Spleen (tissue), 11 donors: ENCODE results near the gene ASNS. TPM values are rescaled to one million over a fixed set of nuclear protein-coding genes. Genes with fewer than 3 reads are reported as not detected.

Experiments used
- DNase-seq: peaks from one replicate; pipeline ENCODE4 v3.0.0-alpha.2; 2020
- H3K27ac ChIP-seq, 8 donors: fragments of 200-600 bp; sonication (generic) in 7 of 8; 1 replicate in 4 of 8; 2 replicates in 4 of 8; pipeline versions ENCODE4 v1.5.0 to v1.8.0; 2016 to 2021; ENCODE audit warnings: inconsistent platforms in 4 of 8, mild to moderate bottlenecking in 4 of 8, moderate library complexity in 1 of 8
- H3K27me3 ChIP-seq, 7 donors: fragments of 200-600 bp; sonication (generic) in 6 of 7; replicated peaks in 1 of 7; 1 replicate in 4 of 7; 2 replicates in 3 of 7; pipeline versions ENCODE4 v1.5.0 to v1.8.0; 2016 to 2021; ENCODE audit warnings: inconsistent platforms in 3 of 7, mild to moderate bottlenecking in 1 of 7
- H3K36me3 ChIP-seq, 6 donors: fragments of 200-600 bp; sonication (generic) in 5 of 6; 1 replicate in 4 of 6; 2 replicates in 2 of 6; pipeline versions ENCODE4 v1.5.0 to v1.8.0; 2016 to 2021; ENCODE audit warnings: inconsistent platforms in 2 of 6
- H3K4me1 ChIP-seq, 6 donors: fragments of 200-600 bp; sonication (generic) in 5 of 6; 1 replicate in 3 of 6; 2 replicates in 3 of 6; pipeline versions ENCODE4 v1.5.0 to v1.8.0; 2016 to 2021; ENCODE audit warnings: inconsistent platforms in 3 of 6
- H3K4me3 ChIP-seq, 8 donors: fragments of 200-600 bp; sonication (generic) in 7 of 8; 1 replicate in 4 of 8; 2 replicates in 4 of 8; pipeline versions ENCODE4 v1.5.0 to v1.8.0; 2016 to 2021; ENCODE audit warnings: inconsistent platforms in 4 of 8, mild to moderate bottlenecking in 4 of 8, moderate library complexity in 2 of 8
- H3K9me3 ChIP-seq, 8 donors: fragments of 200-600 bp; sonication (generic) in 7 of 8; 1 replicate in 4 of 8; 2 replicates in 4 of 8; pipeline versions ENCODE4 v1.5.0 to v1.8.0; 2016 to 2021; ENCODE audit warnings: inconsistent platforms in 4 of 8
- POLR2A ChIP-seq, 3 donors: fragments of 450-650 bp; IDR thresholded peaks; one replicate each; pipeline ENCODE4 v1.5.1; 2017; ENCODE audit warnings: antibody characterized with exemption in 3 of 3, mild to moderate bottlenecking in 1 of 3
- POLR2AphosphoS5 ChIP-seq, 3 donors: sonication (generic); formaldehyde crosslinking; IDR thresholded peaks; one replicate each; pipeline ENCODE4 v1.5.1; 2017; ENCODE audit warnings: antibody characterized with exemption in 3 of 3
- WGBS, 5 donors: extraction: QIAGEN DNeasy Blood & Tissue Kit in 3 of 5; methylation state at CpG; one replicate each; pipeline versions ENCODE4 v1.1.5 to v1.1.7; 2013 to 2018; 5-methylcytosine and 5-hydroxymethylcytosine counted together
- intact Hi-C: fragments of 100-400 bp; cut with DNase I; formaldehyde crosslinking; loops from one replicate; pipeline ENCODE4 v1.15.0; 2023; ENCODE audit warnings: low total_unique reads
- polyA plus RNA-seq, 3 donors: library from polyadenylated mRNA; stranded (reverse); fragments of 200-250 nt; gene quantifications; one replicate each; pipeline ENCODE4 v1.2.1, GENCODE V29; 2013
- total RNA-seq, 7 donors: library from RNA; depleted of rRNA in 3 of 7; stranded (reverse); fragments of >200 nt in 3 of 7; fragmentation: NEBNext Ultra II Directional in 4 of 7; extraction: Animal tissue kit (Norgen Biotek cat#: 25700) in 4 of 7; gene quantifications; one replicate each; pipeline versions ENCODE4 v1.1.0 to v1.2.1, GENCODE V29; 2016 to 2021
- TF ChIP-seq, protein P1 (sequence below), 11 experiments: fragments of 200-600 bp in 7 of 11; fragments of 450-650 bp in 4 of 11; sonication (generic) in 4 of 11; IDR thresholded peaks in 8 of 11; conservative IDR thresholded peaks in 3 of 11; 1 replicate in 7 of 11; 2 replicates in 4 of 11; pipeline versions ENCODE4 v1.4.0 to v1.8.0; 2016 to 2021; ENCODE audit warnings: antibody characterized with exemption in 11 of 11, inconsistent platforms in 4 of 11, mild to moderate bottlenecking in 1 of 11
- donor health status: healthy with polysubstance abuse.
- donor health status: DM: no; HTN: no; CAD: no; lungs with moderate emphysema.
- donor health status: DM: no; HTN: no; CAD: no.
- donor health status: Bipolar disorder and iron deficiency.
- donor health status: healthy.
- donor health status: DM: no; HTN: no; CAD: no.
- donor health status: DM: yes; HTN: yes; CAD: no.

Gene ASNS
- total and polyA plus RNA-seq, 10 donors, result 10.9 to 82.7 (median 24.4) TPM

DNA sequence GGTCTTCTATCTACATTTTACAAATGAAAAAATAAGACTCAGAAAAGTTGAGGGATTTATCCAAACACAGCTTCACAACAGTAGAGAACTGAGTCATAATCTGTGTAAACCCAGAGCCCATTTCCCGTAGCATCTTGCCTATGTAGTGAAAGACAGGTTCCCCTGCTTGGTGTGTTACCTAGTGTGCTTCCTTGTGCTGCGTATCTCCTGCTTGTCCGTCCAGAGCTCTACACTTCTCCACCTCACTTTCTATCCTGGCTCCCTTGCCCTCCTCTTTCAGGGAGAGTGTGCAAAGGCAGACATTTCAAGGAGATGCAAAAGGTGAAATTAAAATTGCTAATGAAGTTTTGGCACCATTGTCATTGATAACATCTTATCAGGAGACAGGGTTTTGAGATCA lies 1.4 kb upstream of the ASNS start:
- no peaks in the 10 kb centered on the region for H3K9me3 ChIP-seq
- H3K36me3 ChIP-seq, result peaks cover 0 to 9% (median 1%) of the 10 kb centered on the region in 6 donors
- no peak overlapping the region for H3K27ac ChIP-seq
- intact Hi-C loops, result no loop called here
- DNase-seq, result no peak
- WGBS, 5 donors, result 84 to 91% (median 88%) methylated on average over 3 of the region's 3 CpGs
- no peak overlapping the region for H3K4me3 ChIP-seq
- no peaks in the 10 kb centered on the region for H3K27me3 ChIP-seq
- H3K4me1 ChIP-seq, result peaks cover 0 to 25% (median 15%) of the 10 kb centered on the region in 6 donors
- TF ChIP-seq, protein P1, sequence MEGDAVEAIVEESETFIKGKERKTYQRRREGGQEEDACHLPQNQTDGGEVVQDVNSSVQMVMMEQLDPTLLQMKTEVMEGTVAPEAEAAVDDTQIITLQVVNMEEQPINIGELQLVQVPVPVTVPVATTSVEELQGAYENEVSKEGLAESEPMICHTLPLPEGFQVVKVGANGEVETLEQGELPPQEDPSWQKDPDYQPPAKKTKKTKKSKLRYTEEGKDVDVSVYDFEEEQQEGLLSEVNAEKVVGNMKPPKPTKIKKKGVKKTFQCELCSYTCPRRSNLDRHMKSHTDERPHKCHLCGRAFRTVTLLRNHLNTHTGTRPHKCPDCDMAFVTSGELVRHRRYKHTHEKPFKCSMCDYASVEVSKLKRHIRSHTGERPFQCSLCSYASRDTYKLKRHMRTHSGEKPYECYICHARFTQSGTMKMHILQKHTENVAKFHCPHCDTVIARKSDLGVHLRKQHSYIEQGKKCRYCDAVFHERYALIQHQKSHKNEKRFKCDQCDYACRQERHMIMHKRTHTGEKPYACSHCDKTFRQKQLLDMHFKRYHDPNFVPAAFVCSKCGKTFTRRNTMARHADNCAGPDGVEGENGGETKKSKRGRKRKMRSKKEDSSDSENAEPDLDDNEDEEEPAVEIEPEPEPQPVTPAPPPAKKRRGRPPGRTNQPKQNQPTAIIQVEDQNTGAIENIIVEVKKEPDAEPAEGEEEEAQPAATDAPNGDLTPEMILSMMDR (IDR thresholded peaks at IDR 0.05 in 8 of 11, conservative IDR thresholded peaks at IDR 0.05 in 3 of 11), result no peak
- no peak for TF ChIP-seq POLR2AphosphoS5 (IDR thresholded peaks at IDR 0.05)
- TF ChIP-seq POLR2A (IDR thresholded peaks at IDR 0.05), result no peak

DNA sequence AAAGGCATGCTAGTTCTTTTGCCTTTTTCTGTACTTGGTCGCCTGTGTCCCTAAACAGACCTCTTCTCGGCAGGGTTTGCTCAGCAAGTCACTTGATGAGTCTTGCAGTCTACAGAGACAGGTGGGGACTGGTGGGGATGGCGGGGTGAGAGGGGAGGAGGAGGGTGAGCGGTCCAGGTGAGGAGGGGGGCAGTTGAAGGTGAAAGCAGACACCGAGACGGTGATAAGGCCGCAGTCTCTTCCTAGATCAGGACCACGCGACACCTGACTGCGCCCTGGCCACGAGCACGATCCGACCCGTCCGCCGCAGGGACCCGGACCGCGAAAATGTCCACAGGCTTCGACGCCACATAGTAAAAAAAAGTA lies 566 bp downstream of the ASNS start:
- DNase-seq, result no peak
- H3K27ac ChIP-seq, result peak overlapping the region; percentile 48 to 93 (median 84)
- H3K27me3 ChIP-seq, result no peaks in the 10 kb centered on the region
- WGBS, 5 donors, result 4 to 7% (median 4%) methylated on average over 21 of the region's 21 CpGs
- no peaks in the 10 kb centered on the region for H3K9me3 ChIP-seq
- peak overlapping the region; percentile 43 to 90 (median 68) for H3K4me3 ChIP-seq
- peaks cover 0 to 29% (median 8%) of the 10 kb centered on the region in 6 donors for H3K36me3 ChIP-seq
- TF ChIP-seq POLR2A (IDR thresholded peaks at IDR 0.05) (no peak), POLR2AphosphoS5 (IDR thresholded peaks at IDR 0.05) (no peak)
- TF ChIP-seq, protein P1 (IDR thresholded peaks at IDR 0.05 in 8 of 11, conservative IDR thresholded peaks at IDR 0.05 in 3 of 11), result no peak
- H3K4me1 ChIP-seq, result peaks cover 0 to 25% (median 15%) of the 10 kb centered on the region in 6 donors
- intact Hi-C loops, result no loop called here

DNA sequence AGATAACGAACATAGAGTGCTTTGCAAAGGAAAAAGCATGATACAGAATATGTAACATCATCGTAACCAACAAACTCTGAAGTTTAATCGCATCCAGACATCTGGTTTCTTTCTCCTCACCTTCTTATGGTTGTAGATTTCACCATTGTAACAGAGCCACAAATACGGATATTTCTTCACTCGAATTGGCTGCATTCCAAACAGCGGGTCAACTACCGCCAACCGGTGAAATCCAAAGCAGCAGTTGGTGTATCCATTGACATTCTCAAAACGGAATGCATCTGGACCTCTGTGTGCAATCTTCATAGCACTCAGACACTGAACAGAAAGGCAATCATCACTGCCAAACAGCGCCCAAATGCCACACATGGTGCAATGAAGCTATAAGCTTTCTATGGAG lies 3.4 kb downstream of the ASNS start:
- no peak for DNase-seq
- H3K4me3 ChIP-seq, result no peak overlapping the region
- 71 to 93% (median 82%) methylated on average over 10 of the region's 10 CpGs for WGBS, 5 donors

DNA sequence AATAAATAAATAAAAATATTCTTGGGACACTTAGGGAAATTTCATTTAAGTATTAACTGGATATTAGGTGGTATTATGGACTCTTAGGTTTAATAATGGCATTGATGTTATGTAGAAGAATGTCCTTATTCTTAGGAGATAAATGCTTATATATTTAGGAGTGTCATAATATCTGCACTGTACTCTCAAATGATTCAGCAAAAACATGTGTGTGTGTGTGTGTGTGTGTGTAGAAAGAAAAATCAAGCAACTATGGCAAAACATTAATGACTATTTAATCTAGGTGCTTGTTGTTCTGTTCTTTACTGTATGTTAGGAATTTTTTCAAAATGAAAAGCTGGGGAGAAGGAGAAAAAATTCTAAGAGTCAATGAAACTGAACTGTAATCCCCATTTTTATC lies 3.9 kb downstream of the ASNS start:
- Histone ChIP-seq H3K4me3 (no peak overlapping the region), H3K27ac (no peak overlapping the region), H3K36me3 (peaks cover 0 to 51% (median 12%) of the 10 kb centered on the region in 6 donors), H3K9me3 (no peaks in the 10 kb centered on the region), H3K4me1 (peaks cover 0 to 25% (median 15%) of the 10 kb centered on the region in 6 donors), H3K27me3 (no peaks in the 10 kb centered on the region)
- TF ChIP-seq, protein P1 (IDR thresholded peaks at IDR 0.05 in 8 of 11, conservative IDR thresholded peaks at IDR 0.05 in 3 of 11), result no peak
- TF ChIP-seq POLR2AphosphoS5 (IDR thresholded peaks at IDR 0.05), result no peak
- TF ChIP-seq POLR2A (IDR thresholded peaks at IDR 0.05), result no peak
- intact Hi-C loops, result no loop called here
- DNase-seq, result no peak

More for the DNA sequence above, 3.4 kb downstream of the ASNS start:
- no peak overlapping the region for H3K27ac ChIP-seq
- no peaks in the 10 kb centered on the region for H3K9me3 ChIP-seq
- intact Hi-C loops, result no loop called here
- TF ChIP-seq POLR2AphosphoS5 (IDR thresholded peaks at IDR 0.05) (no peak), POLR2A (IDR thresholded peaks at IDR 0.05) (no peak)
- TF ChIP-seq, protein P1 (IDR thresholded peaks at IDR 0.05 in 8 of 11, conservative IDR thresholded peaks at IDR 0.05 in 3 of 11), result no peak
- no peaks in the 10 kb centered on the region for H3K27me3 ChIP-seq
- peaks cover 0 to 46% (median 11%) of the 10 kb centered on the region in 6 donors for H3K36me3 ChIP-seq
- H3K4me1 ChIP-seq, result peaks cover 0 to 25% (median 15%) of the 10 kb centered on the region in 6 donors
